ENCODE results near the gene MAPRE3. TPM values are rescaled to one million over a fixed set of nuclear protein-coding genes. Genes with fewer than 3 reads are reported as not detected.

MAPRE3 gene
- total and polyA plus RNA-seq, 3 experiments from 2014 or later = 2.0 to 3.0 (median 2.4) TPM

- H3K4me3 Mint-ChIP-seq = peak within 1 kb of the TSS; percentile 95 to 100 (median 99)
- DNase-seq = peak; percentile 92 to 98 (median 96)
- H3K27ac Mint-ChIP-seq = peak within 1 kb of the TSS; percentile 97 to 100 (median 99)
- H3K27me3 ChIP-seq (ENCODE audit: insufficient read depth, low read length, poor library complexity, severe bottlenecking) = no peaks in the 10 kb centered on the region
- peaks cover 0 to 10% (median 7%) of the 10 kb centered on the region in 5 donors for H3K9me3 Mint-ChIP-seq
- H3K27me3 Mint-ChIP-seq = peaks cover 3 to 19% of the 10 kb centered on the region in 2 donors
- no peaks in the 10 kb centered on the region for H3K9me3 ChIP-seq (ENCODE audit: low read length)
- ChIA-PET CTCF (interaction anchor here (0.6 to 2.4 kb wide), 16 partner anchors 10 to 1686 kb away, joined by 3 to 15 read pairs (median 4); partner anchors contain the start of genes KHK, OST4 and TMEM214), POLR2A (interaction anchor here (0.6 to 4.9 kb wide), 12 partner anchors 13 to 1173 kb away, joined by 3 to 58 read pairs (median 8); partner anchors contain the start of genes ABHD1, ASXL2, ATRAID and KHK)
- peak within 1 kb of the TSS; percentile 75 for H3K27ac ChIP-seq (ENCODE audit: low read depth, low read length)
- peaks cover 23 to 26% (median 24%) of the 10 kb centered on the region in 3 donors for H3K4me1 Mint-ChIP-seq
- H3K36me3 Mint-ChIP-seq = peaks cover 0 to 42% (median 8%) of the 10 kb centered on the region in 3 donors
- peak within 1 kb of the TSS; percentile 88 for H3K4me3 ChIP-seq (ENCODE audit: low read length)
- peaks cover 8% of the 10 kb centered on the region for H3K36me3 ChIP-seq (ENCODE audit: insufficient read depth, low read length)
- H3K4me1 ChIP-seq (ENCODE audit: insufficient read depth, low read length) = peaks cover 14% of the 10 kb centered on the region
These were observed 80.8 kb downstream of the MAPRE3 start, which contains the start of gene AGBL5 for GRCh38 chr2:27050996-27051901. TSS of gene AGBL5 (plus strand) at chr2:27051668. CDS start at chr2:27052959, 1,291 bp downstream.

GRCh38 chr2:27051902-27052645, 81.6 kb downstream of the MAPRE3 start:
- Histone ChIP-seq H3K4me1 (ENCODE audit: insufficient read depth, low read length) (peaks cover 14% of the 10 kb centered on the region), H3K9me3 (ENCODE audit: low read length) (no peaks in the 10 kb centered on the region), H3K27me3 (ENCODE audit: insufficient read depth, low read length, poor library complexity, severe bottlenecking) (no peaks in the 10 kb centered on the region), H3K4me3 (ENCODE audit: low read length) (peak overlapping the region; percentile 84), H3K36me3 (ENCODE audit: insufficient read depth, low read length) (peaks cover 14% of the 10 kb centered on the region), H3K27ac (ENCODE audit: low read depth, low read length) (peak overlapping the region; percentile 75)
- peak overlapping the region; percentile 84 to 100 (median 90) for H3K27ac Mint-ChIP-seq
- peaks cover 0 to 10% (median 7%) of the 10 kb centered on the region in 5 donors for H3K9me3 Mint-ChIP-seq
- H3K36me3 Mint-ChIP-seq = peaks cover 0 to 46% (median 8%) of the 10 kb centered on the region in 3 donors
- peaks cover 23 to 26% (median 24%) of the 10 kb centered on the region in 3 donors for H3K4me1 Mint-ChIP-seq
- peak in 1 of 5 donors; percentile 57 for DNase-seq
- CTCF ChIA-PET = interaction anchor here (1.0 to 2.4 kb wide), 6 partner anchors 13 to 35 kb away, joined by 3 to 15 read pairs (median 9); partner anchors contain the start of genes KHK and OST4
- H3K27me3 Mint-ChIP-seq = peaks cover 3 to 19% of the 10 kb centered on the region in 2 donors
- peak overlapping the region; percentile 83 to 99 (median 84) for H3K4me3 Mint-ChIP-seq
- POLR2A ChIA-PET = interaction anchor here (0.6 to 4.9 kb wide), 9 partner anchors 12 to 160 kb away, joined by 3 to 58 read pairs (median 13); partner anchors contain the start of genes ABHD1, ATRAID, KHK and OST4

- H3K9me3 Mint-ChIP-seq = peaks cover 0 to 10% (median 7%) of the 10 kb centered on the region in 5 donors
- no peak overlapping the region for H3K4me3 ChIP-seq (ENCODE audit: low read length)
- H3K27ac ChIP-seq (ENCODE audit: low read depth, low read length) = no peak overlapping the region
- peak overlapping the region; percentile 5 to 99 (median 84) for H3K4me3 Mint-ChIP-seq
- ChIA-PET POLR2A (interaction anchor here (0.9 to 4.9 kb wide), 2 partner anchors 18 to 21 kb away, joined by 3 to 58 read pairs; partner anchors contain the start of gene OST4), CTCF (interaction anchor here (1.2 to 1.6 kb wide), 2 partner anchors 12 to 34 kb away, joined by 3 to 5 read pairs; partner anchors contain the start of gene KHK)
- peak overlapping the region; percentile 1 to 100 (median 42) for H3K27ac Mint-ChIP-seq
- peaks cover 23 to 26% (median 24%) of the 10 kb centered on the region in 3 donors for H3K4me1 Mint-ChIP-seq
- H3K9me3 ChIP-seq (ENCODE audit: low read length) = no peaks in the 10 kb centered on the region
- peaks cover 14% of the 10 kb centered on the region for H3K36me3 ChIP-seq (ENCODE audit: insufficient read depth, low read length)
- H3K27me3 ChIP-seq (ENCODE audit: insufficient read depth, low read length, poor library complexity, severe bottlenecking) = no peaks in the 10 kb centered on the region
- peaks cover 3 to 19% of the 10 kb centered on the region in 2 donors for H3K27me3 Mint-ChIP-seq
- DNase-seq = no peak
- H3K4me1 ChIP-seq (ENCODE audit: insufficient read depth, low read length) = peaks cover 14% of the 10 kb centered on the region
- H3K36me3 Mint-ChIP-seq = peaks cover 0 to 51% (median 8%) of the 10 kb centered on the region in 3 donors
These were observed 82.9 kb downstream of the MAPRE3 start for GRCh38 chr2:27053321-27053720.

- peak overlapping the region in 2 of 8 donors; percentile 7 to 74 for H3K27ac Mint-ChIP-seq
- ChIA-PET POLR2A (interaction anchor here (4.9 kb wide), 1 partner anchor 17 kb away, joined by 58 read pairs; the partner anchor contains the start of gene OST4), CTCF (interaction anchor here (1.3 to 1.6 kb wide), 2 partner anchors 20 to 34 kb away, joined by 3 to 5 read pairs; partner anchors contain the start of gene KHK)
- H3K4me1 Mint-ChIP-seq = peaks cover 23 to 26% (median 24%) of the 10 kb centered on the region in 3 donors
- H3K36me3 ChIP-seq (ENCODE audit: insufficient read depth, low read length) = peaks cover 14% of the 10 kb centered on the region
- H3K9me3 ChIP-seq (ENCODE audit: low read length) = no peaks in the 10 kb centered on the region
- peaks cover 14% of the 10 kb centered on the region for H3K4me1 ChIP-seq (ENCODE audit: insufficient read depth, low read length)
- H3K4me3 ChIP-seq (ENCODE audit: low read length) = no peak overlapping the region
- H3K9me3 Mint-ChIP-seq = peaks cover 0 to 10% (median 7%) of the 10 kb centered on the region in 5 donors
- no peak overlapping the region for H3K27ac ChIP-seq (ENCODE audit: low read depth, low read length)
- peaks cover 0 to 56% (median 8%) of the 10 kb centered on the region in 3 donors for H3K36me3 Mint-ChIP-seq
- peaks cover 3 to 19% of the 10 kb centered on the region in 2 donors for H3K27me3 Mint-ChIP-seq
- H3K4me3 Mint-ChIP-seq = peak overlapping the region in 3 of 7 donors; percentile 54 to 84 (median 83)
- DNase-seq = no peak
- no peaks in the 10 kb centered on the region for H3K27me3 ChIP-seq (ENCODE audit: insufficient read depth, low read length, poor library complexity, severe bottlenecking)
These were observed 83.3 kb downstream of the MAPRE3 start for GRCh38 chr2:27053776-27054175.

GRCh38 chr2:27054721-27055120, 84.3 kb downstream of the MAPRE3 start:
- no peaks in the 10 kb centered on the region for H3K27me3 ChIP-seq (ENCODE audit: insufficient read depth, low read length, poor library complexity, severe bottlenecking)
- Mint-ChIP-seq H3K27ac (peak overlapping the region in 5 of 8 donors; percentile 24 to 74 (median 65)), H3K4me1 (peaks cover 18 to 21% (median 19%) of the 10 kb centered on the region in 3 donors), H3K4me3 (peak overlapping the region in 2 of 7 donors; percentile 2 to 49), H3K9me3 (peaks cover 0 to 10% (median 7%) of the 10 kb centered on the region in 5 donors), H3K36me3 (peaks cover 0 to 63% (median 8%) of the 10 kb centered on the region in 3 donors), H3K27me3 (peaks cover 3 to 16% of the 10 kb centered on the region in 2 donors)
- no peak overlapping the region for H3K27ac ChIP-seq (ENCODE audit: low read depth, low read length)
- no peak for DNase-seq
- H3K4me1 ChIP-seq (ENCODE audit: insufficient read depth, low read length) = peaks cover 9% of the 10 kb centered on the region
- H3K9me3 ChIP-seq (ENCODE audit: low read length) = no peaks in the 10 kb centered on the region
- peaks cover 14% of the 10 kb centered on the region for H3K36me3 ChIP-seq (ENCODE audit: insufficient read depth, low read length)
- no peak overlapping the region for H3K4me3 ChIP-seq (ENCODE audit: low read length)
- ChIA-PET CTCF (interaction anchor here (0.9 to 1.9 kb wide), 4 partner anchors 17 to 33 kb away, joined by 3 to 5 read pairs (median 4); partner anchors contain the start of genes KHK and OST4), POLR2A (interaction anchor here (1.0 to 1.1 kb wide), 2 partner anchors 17 to 26 kb away, joined by 3 read pairs; partner anchors contain the start of gene OST4)

GRCh38 chr2:27057184-27057583, 86.7 kb downstream of the MAPRE3 start:
- no peak overlapping the region for H3K27ac ChIP-seq (ENCODE audit: low read depth, low read length)
- peaks cover 0 to 52% (median 4%) of the 10 kb centered on the region in 3 donors for H3K36me3 Mint-ChIP-seq
- no peak overlapping the region for H3K4me3 ChIP-seq (ENCODE audit: low read length)
- H3K27me3 ChIP-seq (ENCODE audit: insufficient read depth, low read length, poor library complexity, severe bottlenecking) = no peaks in the 10 kb centered on the region
- H3K27ac Mint-ChIP-seq = no peak overlapping the region
- DNase-seq = no peak
- peaks cover 0 to 2% of the 10 kb centered on the region in 2 donors for H3K27me3 Mint-ChIP-seq
- H3K4me1 Mint-ChIP-seq = peaks cover 3 to 9% (median 4%) of the 10 kb centered on the region in 3 donors
- ChIA-PET CTCF (no interaction called here), POLR2A (no interaction called here)
- peaks cover 4% of the 10 kb centered on the region for H3K4me1 ChIP-seq (ENCODE audit: insufficient read depth, low read length)
- no peaks in the 10 kb centered on the region for H3K9me3 Mint-ChIP-seq
- H3K9me3 ChIP-seq (ENCODE audit: low read length) = no peaks in the 10 kb centered on the region
- H3K36me3 ChIP-seq (ENCODE audit: insufficient read depth, low read length) = peaks cover 14% of the 10 kb centered on the region
- H3K4me3 Mint-ChIP-seq = no peak overlapping the region

- Histone ChIP-seq H3K4me1 (ENCODE audit: insufficient read depth, low read length) (no peaks in the 10 kb centered on the region), H3K36me3 (ENCODE audit: insufficient read depth, low read length) (peaks cover 19% of the 10 kb centered on the region), H3K27ac (ENCODE audit: low read depth, low read length) (no peak overlapping the region), H3K9me3 (ENCODE audit: low read length) (no peaks in the 10 kb centered on the region), H3K4me3 (ENCODE audit: low read length) (no peak overlapping the region), H3K27me3 (ENCODE audit: insufficient read depth, low read length, poor library complexity, severe bottlenecking) (no peaks in the 10 kb centered on the region)
- Mint-ChIP-seq H3K9me3 (no peaks in the 10 kb centered on the region), H3K4me1 (peaks cover 0 to 12% (median 6%) of the 10 kb centered on the region in 3 donors), H3K36me3 (peaks cover 0 to 60% (median 9%) of the 10 kb centered on the region in 3 donors), H3K27me3 (peaks cover 0 to 2% of the 10 kb centered on the region in 2 donors), H3K27ac (peak overlapping the region in 2 of 8 donors; percentile 42 to 66), H3K4me3 (no peak overlapping the region)
- ChIA-PET CTCF (interaction anchor here (1.0 to 1.6 kb wide), 3 partner anchors 10 to 97 kb away, joined by 3 to 4 read pairs (median 3); partner anchors contain the start of gene OST4), POLR2A (no interaction called here)
- DNase-seq = no peak
These were observed 87.8 kb downstream of the MAPRE3 start for GRCh38 chr2:27058210-27058609.
